Measurements from ENCODE around the gene SEPTIN8. TPM values are rescaled to one million over a fixed set of nuclear protein-coding genes. Genes with fewer than 3 reads are reported as not detected.

Gene SEPTIN8
- total and polyA plus RNA-seq, 2 experiments from 2014 or later, result 26.9 to 41.9 TPM

DNA sequence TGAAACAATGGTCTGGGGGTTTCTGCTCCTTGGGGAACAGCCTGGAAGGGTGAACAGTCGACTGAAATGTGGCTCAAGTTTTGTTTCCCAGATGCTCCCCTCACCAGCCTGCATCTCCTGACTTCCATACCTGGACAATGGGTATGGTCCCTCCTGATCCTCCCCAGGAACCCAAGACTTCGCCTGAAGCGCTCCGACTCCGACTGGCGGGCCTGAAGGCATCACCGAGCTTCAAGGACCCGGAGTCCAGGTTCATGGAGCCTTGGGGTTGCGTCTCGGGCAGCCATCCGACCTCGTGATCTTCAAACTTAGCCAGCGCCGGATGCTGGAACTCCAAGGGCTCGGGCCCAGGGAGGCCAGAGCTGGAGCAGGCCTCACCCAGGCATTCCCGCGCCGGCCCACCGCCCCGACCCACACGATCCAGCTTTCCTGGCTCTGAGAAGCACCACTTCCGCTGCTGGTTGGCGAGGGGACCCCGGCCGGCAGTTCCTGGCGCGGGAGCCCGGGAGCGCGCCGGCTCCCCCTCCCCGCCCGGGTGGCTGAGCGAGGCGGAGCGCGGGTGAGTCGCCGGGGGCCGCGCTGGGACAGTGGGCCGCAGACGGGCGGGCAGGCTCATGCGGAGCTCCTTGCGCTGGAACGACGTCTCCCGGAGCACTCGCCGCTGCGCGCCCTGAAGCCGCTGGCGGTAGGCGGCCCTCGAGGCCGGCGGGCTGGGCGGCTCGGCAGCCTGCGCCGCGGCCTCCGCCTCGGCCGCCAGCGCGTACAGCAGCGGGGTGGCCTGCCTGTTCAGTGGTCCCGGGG, 48.2 kb upstream of the SEPTIN8 start:
- no peaks in the 10 kb centered on the region for H3K9me2 ChIP-seq (ENCODE audit: insufficient read depth)
- H3K27me3 ChIP-seq (replicated peaks; ENCODE audit: insufficient read depth), result no peaks in the 10 kb centered on the region
- TF ChIP-seq EZH2 (IDR thresholded peaks at IDR 0.05; ENCODE audit: insufficient read depth, poor library complexity, severe bottlenecking), result no peak
- no peak for TF ChIP-seq EZH2phosphoT487 (IDR thresholded peaks at IDR 0.05; ENCODE audit: insufficient read depth, low read depth)
- peaks cover 11% of the 10 kb centered on the region; the same call in 1 of the 2 replicates for H3K79me2 ChIP-seq (ENCODE audit: insufficient read depth)
- H3K4me1 ChIP-seq (ENCODE audit: insufficient read depth), result peaks cover 4% of the 10 kb centered on the region; the same call in 1 of the 2 replicates
- no peak overlapping the region for H3K9ac ChIP-seq
- WGBS, 2 experiments (ENCODE audit: low coverage in 1 of 2, low lambda C conversion rate in 2 of 2, missing lambda C conversion rate in 2 of 2), result 88 to 95% methylated on average over 36 to 71 of the region's 71 CpGs
- peaks cover 11% of the 10 kb centered on the region for H3F3A ChIP-seq (ENCODE audit: insufficient read depth)
- H3K27ac ChIP-seq, result no peak overlapping the region
- in situ Hi-C loops (cut with MboI), result no loop called here
- H3K9me3 ChIP-seq (ENCODE audit: low read depth), result no peaks in the 10 kb centered on the region
- H3K36me3 ChIP-seq (ENCODE audit: low read depth), result no peaks in the 10 kb centered on the region
- DNase-seq, result no peak
- H3K4me2 ChIP-seq (ENCODE audit: unreplicated experiment), result no peak overlapping the region
- H3K4me3 ChIP-seq, result no peak overlapping the region
- no peak overlapping the region for H2AFZ ChIP-seq
- H4K20me1 ChIP-seq (ENCODE audit: insufficient read depth), result no peaks in the 10 kb centered on the region

- in situ Hi-C loops (cut with MboI), result loop anchor here (25.0 kb wide), 1 partner anchor 437 kb away; no protein-coding TSS in a partner anchor
- Histone ChIP-seq H3K9ac (no peak overlapping the region), H3K79me2 (ENCODE audit: insufficient read depth) (peaks cover 8% of the 10 kb centered on the region; the same call in 1 of the 2 replicates), H3K4me3 (no peak overlapping the region), H2AFZ (no peak overlapping the region), H3K9me2 (ENCODE audit: insufficient read depth) (no peaks in the 10 kb centered on the region), H3K9me3 (ENCODE audit: low read depth) (no peaks in the 10 kb centered on the region), H3K4me1 (ENCODE audit: insufficient read depth) (peaks cover 1% of the 10 kb centered on the region; the same call in 1 of the 2 replicates), H4K20me1 (ENCODE audit: insufficient read depth) (no peaks in the 10 kb centered on the region), H3K27me3 (replicated peaks; ENCODE audit: insufficient read depth) (no peaks in the 10 kb centered on the region), H3K4me2 (ENCODE audit: unreplicated experiment) (no peak overlapping the region), H3F3A (ENCODE audit: insufficient read depth) (peaks cover 11% of the 10 kb centered on the region), H3K27ac (no peak overlapping the region), H3K36me3 (ENCODE audit: low read depth) (no peaks in the 10 kb centered on the region)
- 97 to 98% methylated on average over 3 of the region's 3 CpGs for WGBS, 2 experiments (ENCODE audit: low coverage in 1 of 2, low lambda C conversion rate in 2 of 2, missing lambda C conversion rate in 2 of 2)
- TF ChIP-seq EZH2 (IDR thresholded peaks at IDR 0.05; ENCODE audit: insufficient read depth, poor library complexity, severe bottlenecking), result no peak
- TF ChIP-seq EZH2phosphoT487 (IDR thresholded peaks at IDR 0.05; ENCODE audit: insufficient read depth, low read depth), result no peak
- no peak for DNase-seq
Measured at GRCh38 chr5:132824426-132824825, 47.4 kb upstream of the SEPTIN8 start.

DNA sequence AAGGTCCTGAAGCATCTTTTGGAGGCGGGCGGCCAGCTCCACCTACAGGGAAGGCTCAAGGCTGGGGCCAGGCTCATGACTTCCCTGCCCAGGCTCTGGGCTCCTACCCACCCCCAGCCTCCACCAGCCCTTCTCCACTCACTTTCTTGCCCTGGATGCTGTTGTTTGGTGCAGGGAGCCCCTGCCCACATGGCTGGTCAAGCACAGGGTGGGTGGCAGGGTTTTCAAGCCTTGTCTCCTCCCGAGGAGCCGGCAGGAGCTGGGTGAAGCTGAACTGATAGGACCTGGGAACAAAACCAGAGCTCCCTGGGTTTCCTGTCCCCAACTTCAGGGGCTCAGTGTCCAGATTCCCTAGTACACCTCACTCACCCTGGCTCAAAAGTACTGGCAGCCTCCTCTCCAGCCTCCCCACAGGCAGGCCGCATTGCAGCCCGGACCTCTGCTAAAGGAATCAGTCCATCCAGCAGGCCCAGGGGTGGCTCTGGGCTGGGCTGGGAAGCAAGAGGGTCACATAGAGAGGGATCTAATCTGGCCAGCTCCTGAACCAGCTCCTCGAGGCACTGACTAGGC, 46.5 kb upstream of the SEPTIN8 start:
- H3K36me3 ChIP-seq (ENCODE audit: low read depth), result no peaks in the 10 kb centered on the region
- in situ Hi-C loops (cut with MboI), result loop anchor here (25.0 kb wide), 1 partner anchor 436 kb away; no protein-coding TSS in a partner anchor
- H2AFZ ChIP-seq, result no peak overlapping the region
- H3K79me2 ChIP-seq (ENCODE audit: insufficient read depth), result no peaks in the 10 kb centered on the region
- H3K4me1 ChIP-seq (ENCODE audit: insufficient read depth), result no peaks in the 10 kb centered on the region
- no peaks in the 10 kb centered on the region for H3K9me3 ChIP-seq (ENCODE audit: low read depth)
- H3K9ac ChIP-seq, result no peak overlapping the region
- no peak overlapping the region for H3K4me3 ChIP-seq
- DNase-seq, result no peak
- TF ChIP-seq EZH2phosphoT487 (IDR thresholded peaks at IDR 0.05; ENCODE audit: insufficient read depth, low read depth) (no peak), EZH2 (IDR thresholded peaks at IDR 0.05; ENCODE audit: insufficient read depth, poor library complexity, severe bottlenecking) (no peak)
- H3K9me2 ChIP-seq (ENCODE audit: insufficient read depth), result no peaks in the 10 kb centered on the region
- no peaks in the 10 kb centered on the region for H3K27me3 ChIP-seq (replicated peaks; ENCODE audit: insufficient read depth)
- H3K4me2 ChIP-seq (ENCODE audit: unreplicated experiment), result no peak overlapping the region
- 83 to 88% methylated on average over 7 of the region's 7 CpGs for WGBS, 2 experiments (ENCODE audit: low coverage in 1 of 2, low lambda C conversion rate in 2 of 2, missing lambda C conversion rate in 2 of 2)
- peaks cover 11% of the 10 kb centered on the region for H3F3A ChIP-seq (ENCODE audit: insufficient read depth)
- no peak overlapping the region for H3K27ac ChIP-seq
- no peaks in the 10 kb centered on the region for H4K20me1 ChIP-seq (ENCODE audit: insufficient read depth)

DNA sequence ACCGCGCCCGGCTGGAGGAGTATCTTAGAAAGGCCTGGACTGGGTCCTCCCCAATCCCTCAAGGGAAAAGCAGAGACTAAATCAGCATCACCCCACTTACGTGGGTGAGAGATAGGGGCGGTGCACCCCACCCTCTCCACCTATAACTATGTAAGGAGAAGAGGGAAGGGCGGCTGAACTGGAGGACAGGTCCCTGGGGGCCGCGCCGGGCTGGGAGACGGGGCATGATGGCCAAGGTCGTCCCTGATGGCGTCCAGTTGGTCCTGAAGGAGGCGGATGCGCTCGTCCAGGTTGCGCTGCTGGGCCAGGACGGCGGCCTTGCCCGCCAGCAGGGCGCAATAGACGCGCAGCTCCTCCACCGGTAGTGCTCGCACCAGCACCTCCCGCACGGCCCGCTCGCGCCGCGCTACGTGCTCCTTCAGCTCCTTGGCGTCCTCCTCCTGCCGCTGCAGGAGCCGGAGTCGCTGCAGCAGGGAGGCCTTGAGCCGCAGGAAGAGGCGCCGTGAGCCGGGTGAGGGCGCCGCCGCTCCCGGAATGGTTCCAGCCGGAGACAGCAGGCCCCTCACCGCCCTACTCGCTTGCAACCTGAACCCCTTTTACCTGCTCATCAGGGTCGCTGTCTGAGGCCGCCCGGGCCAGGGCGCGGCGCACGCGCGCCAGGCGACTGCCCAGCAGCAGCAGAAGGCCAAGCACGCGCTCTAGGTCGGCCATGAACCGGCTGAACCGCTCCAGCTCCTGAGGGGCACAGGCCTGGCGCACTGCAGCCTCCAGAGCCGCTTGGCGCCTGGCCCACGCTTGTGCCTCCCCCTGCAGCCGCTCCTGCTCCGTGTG, 45.8 kb upstream of the SEPTIN8 start:
- H3K27me3 ChIP-seq (replicated peaks; ENCODE audit: insufficient read depth), result no peaks in the 10 kb centered on the region
- peaks cover 11% of the 10 kb centered on the region for H3F3A ChIP-seq (ENCODE audit: insufficient read depth)
- no peak overlapping the region for H3K4me2 ChIP-seq (ENCODE audit: unreplicated experiment)
- H3K4me3 ChIP-seq, result no peak overlapping the region
- H3K36me3 ChIP-seq (ENCODE audit: low read depth), result no peaks in the 10 kb centered on the region
- no peaks in the 10 kb centered on the region for H3K4me1 ChIP-seq (ENCODE audit: insufficient read depth)
- TF ChIP-seq EZH2phosphoT487 (IDR thresholded peaks at IDR 0.05; ENCODE audit: insufficient read depth, low read depth) (no peak), EZH2 (IDR thresholded peaks at IDR 0.05; ENCODE audit: insufficient read depth, poor library complexity, severe bottlenecking) (no peak)
- H2AFZ ChIP-seq, result no peak overlapping the region
- H3K79me2 ChIP-seq (ENCODE audit: insufficient read depth), result no peaks in the 10 kb centered on the region
- WGBS, 2 experiments (ENCODE audit: low coverage in 1 of 2, low lambda C conversion rate in 2 of 2, missing lambda C conversion rate in 2 of 2), result 64 to 70% methylated on average over 63 to 64 of the region's 68 CpGs
- in situ Hi-C loops (cut with MboI), result loop anchor here (25.0 kb wide), 1 partner anchor 436 kb away; no protein-coding TSS in a partner anchor
- no peaks in the 10 kb centered on the region for H3K9me3 ChIP-seq (ENCODE audit: low read depth)
- H3K27ac ChIP-seq, result no peak overlapping the region
- H3K9ac ChIP-seq, result no peak overlapping the region
- H3K9me2 ChIP-seq (ENCODE audit: insufficient read depth), result no peaks in the 10 kb centered on the region
- no peak for DNase-seq
- H4K20me1 ChIP-seq (ENCODE audit: insufficient read depth), result no peaks in the 10 kb centered on the region

Measured in GM23248 (cell line).